Femur (tissue), 1 donor: ENCODE results near the gene SNTB2.
"Not testable (repeated sequence)": the region's sequence is repeated elsewhere in the genome, so short reads cannot be mapped to it uniquely, and the experiment has no call there.

Experiments used
- DNase-seq: peaks from one replicate; pipeline ENCODE4 v3.0.0-alpha.2; 2017

SNTB2 gene

DNA sequence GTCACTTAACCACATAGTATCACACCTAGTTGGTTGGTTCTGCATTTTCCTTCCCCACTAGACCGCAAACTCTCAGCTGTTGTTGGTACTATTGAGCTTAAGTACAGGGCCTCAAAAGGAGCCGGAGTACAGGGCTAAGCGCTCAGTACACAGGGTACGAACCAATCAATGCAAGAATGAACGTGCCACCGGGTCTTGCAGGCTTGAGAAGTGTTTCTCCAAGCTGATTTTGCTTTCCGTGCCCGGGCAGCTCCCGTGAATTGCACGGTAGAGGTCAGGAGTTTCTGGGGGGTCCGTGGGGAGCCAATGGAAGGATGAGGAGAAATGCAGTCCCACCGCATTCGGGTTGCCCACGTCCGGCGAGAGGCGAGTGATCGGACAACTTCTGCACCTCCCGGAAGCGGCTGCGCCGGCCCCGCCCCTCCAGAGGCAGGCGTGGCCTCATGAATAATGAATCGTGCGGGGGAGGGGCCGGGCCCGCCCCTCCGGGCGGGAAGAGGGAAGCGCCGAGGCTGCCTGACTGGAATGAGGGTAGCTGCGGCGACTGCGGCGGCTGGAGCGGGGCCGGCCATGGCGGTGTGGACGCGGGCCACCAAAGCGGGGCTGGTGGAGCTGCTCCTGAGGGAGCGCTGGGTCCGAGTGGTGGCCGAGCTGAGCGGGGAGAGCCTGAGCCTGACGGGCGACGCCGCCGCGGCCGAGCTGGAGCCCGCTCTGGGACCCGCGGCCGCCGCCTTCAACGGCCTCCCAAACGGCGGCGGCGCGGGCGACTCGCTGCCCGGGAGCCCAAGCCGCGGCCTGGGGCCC, at the start of gene SNTB2:
SNTB2 (plus strand) TSS at position 523 of the 804 bp plus-strand sequence; CDS start at position 526, 3 bp downstream.
- DNase-seq = peak; percentile 95

DNA sequence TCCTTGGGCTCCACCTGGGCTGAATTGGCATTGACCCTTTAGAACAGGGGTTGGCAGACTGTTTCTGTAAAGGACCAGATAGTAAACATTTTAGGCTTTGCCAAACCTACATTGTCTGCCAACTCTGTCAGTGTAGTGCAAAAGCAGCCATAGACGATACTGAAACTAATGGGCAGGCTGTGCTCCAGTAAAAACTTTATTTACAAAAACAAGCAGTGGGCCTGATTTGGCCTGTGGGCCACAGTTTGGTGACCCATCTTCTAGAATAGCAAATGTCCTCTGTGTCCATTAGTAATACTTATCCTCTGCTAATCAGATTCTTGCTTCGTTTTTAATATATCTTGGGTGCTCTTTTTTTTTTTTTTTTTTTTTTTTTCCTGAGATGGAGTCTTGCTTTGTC, 48.4 kb upstream of the SNTB2 start:
- no peak for DNase-seq

DNA sequence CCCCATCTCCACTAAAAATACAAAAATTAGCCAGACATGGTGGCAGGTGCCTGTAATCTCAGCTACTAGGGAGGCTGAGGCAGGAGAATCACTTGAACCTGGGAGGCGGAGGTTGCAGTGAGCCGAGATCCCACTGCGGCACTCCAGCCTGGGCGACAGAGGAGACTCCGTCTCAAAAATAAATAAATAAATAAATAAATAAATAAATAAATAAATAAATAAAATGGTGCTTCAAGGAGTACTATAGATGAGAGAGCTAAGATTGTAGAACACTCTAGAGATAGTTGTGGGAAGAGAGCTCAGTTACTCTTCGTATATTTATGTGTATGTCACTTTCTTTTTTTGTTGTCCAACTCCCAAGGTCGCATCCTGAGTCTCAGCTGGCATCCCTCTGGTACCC, 47.5 kb upstream of the SNTB2 start:
- DNase-seq = not testable (repeated sequence)

DNA sequence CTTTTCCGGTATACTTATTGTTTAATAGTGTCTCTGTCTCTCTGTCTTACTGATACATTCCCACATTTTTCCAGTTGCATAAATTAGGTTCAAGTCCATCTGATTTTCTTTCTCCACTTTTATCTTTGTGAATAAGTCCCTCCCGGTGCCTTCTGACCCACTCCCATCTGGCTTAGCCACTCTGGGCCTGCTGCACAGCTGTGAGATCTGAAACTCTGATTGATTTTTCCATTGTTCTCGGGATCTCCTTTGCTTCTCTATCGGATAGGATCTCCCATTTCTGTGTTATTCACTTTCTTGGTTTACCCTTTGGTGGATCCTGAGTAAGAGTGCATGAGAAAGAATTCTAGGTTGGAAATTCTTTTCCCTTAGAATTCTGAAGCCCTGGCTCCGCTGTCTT, 46.0 kb upstream of the SNTB2 start:
- DNase-seq = no peak

DNA sequence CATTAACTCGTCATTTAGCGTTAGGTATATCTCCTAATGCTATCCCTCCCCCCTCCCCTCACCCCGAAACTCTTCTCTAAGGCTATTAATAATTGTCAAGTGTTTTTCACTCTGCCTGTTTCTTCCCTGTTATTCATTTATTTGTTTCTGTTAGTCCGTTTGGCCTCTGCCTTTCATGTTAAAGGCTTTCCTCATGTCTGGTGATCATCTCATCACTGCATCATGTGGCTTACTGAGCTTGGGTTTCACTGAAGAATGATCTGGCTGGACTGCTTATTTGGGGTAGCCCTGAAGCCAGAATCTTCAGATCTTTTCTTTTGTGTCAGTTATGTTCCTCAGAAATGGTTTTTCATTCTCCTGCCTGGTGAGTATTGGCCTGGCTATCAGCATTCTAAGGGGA, 45.0 kb upstream of the SNTB2 start:
- no peak for DNase-seq

DNA sequence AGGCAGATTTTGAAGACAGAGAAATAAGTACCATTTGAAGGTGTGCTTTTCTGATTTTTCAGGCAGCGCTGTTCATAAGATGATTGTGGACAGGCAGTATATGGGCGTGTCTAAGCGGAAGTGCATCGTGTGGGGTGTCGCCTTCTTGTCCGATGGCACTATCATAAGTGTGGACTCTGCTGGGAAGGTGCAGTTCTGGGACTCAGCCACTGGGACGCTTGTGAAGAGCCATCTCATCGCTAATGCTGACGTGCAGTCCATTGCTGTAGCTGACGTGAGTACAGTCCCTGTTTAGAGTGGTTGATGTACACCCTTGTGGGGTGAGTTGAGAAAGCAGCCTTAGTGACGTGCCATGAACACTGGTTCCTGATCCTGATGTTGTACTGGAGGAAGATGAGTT, 43.8 kb upstream of the SNTB2 start:
- DNase-seq = no peak

DNA sequence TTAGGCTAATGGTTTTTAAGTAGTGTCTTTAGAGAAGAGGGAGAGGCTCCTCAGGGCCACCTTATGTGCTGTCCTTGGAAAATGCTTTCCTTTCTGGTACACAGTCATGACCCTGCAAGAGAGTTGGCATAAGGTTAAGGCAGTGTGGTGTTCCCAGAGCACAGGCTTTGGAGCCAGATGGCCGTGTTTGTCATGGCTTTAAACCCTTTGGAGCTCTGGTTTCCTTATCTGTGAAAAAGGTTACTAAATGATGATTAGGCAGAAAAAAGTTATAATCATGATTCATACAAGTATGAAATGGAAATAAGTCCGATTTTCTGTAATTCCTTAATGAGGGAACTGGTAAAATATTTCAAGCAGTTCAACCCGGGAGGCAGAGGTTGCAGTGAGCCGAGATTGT, 41.3 kb upstream of the SNTB2 start:
- no peak for DNase-seq

DNA sequence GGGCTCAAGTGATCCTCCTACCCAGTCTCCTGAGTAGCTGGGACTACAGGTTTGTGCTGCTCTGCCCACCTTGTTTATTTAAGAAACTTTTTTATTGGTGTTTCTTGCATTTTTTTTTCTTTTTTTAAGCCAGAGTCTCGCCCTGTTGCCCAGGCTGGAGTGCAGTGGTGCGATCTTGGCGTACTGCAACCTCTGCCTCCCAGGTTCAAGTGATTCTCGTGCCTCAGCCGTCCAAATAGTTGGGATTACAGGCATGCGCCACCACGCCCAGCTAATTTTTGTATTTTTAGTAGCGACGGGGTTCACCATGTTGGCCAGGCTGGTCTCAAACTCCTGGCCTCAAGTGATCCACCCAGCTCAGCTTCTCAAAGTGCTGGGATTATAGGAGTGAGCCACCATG, 37.3 kb upstream of the SNTB2 start:
- DNase-seq = not testable (repeated sequence)

DNA sequence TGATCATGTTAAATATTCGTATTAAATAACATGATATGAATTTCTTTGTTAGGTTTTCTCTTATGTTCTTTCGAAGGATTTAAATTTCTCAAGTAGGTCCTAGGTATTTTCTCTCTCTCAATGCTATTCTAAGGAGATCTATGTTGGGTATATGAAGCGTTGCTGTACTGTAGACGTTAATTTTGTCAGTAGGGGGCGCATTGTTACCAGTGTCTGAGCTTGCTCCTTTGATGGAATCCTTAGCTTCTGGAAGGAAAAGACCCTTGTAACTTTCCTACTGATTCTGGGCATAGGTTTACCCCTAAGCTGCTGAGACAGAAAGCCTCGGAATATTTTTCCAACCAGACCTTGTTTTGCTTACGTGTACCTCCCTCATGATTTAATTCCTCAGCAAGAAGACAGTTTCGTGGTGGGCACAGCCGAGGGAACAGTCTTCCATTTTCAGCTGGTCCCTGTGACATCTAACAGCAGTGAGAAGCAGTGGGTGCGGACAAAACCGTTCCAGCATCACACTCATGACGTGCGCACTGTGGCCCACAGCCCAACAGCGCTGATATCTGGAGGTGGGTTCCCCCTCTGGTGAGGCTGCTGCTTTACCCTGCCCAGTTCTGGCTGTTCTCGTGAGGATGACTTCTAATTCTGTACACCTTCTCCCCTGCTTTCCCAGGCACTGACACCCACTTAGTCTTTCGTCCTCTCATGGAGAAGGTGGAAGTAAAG, 36.7 kb upstream of the SNTB2 start:
- peak; percentile 77 for DNase-seq

DNA sequence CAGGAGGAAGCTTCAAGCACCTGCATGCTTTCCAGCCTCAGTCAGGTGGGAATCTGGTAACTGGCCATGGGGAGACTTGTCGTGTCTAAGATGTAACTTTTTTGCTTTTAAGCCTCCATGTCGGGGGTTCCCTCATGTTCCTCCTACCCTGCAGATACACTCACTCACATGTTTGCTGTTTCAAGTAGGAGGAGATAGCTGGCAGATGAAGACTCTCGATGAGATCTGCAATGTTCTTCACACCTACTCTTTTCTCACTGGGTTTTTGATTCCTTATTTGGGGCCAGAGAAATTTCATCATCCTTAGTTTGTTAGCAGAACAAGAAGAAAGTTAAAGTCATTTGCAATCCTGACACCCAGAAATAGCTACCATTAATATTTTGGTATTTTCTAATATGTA, 29.8 kb upstream of the SNTB2 start:
- DNase-seq = no peak

DNA sequence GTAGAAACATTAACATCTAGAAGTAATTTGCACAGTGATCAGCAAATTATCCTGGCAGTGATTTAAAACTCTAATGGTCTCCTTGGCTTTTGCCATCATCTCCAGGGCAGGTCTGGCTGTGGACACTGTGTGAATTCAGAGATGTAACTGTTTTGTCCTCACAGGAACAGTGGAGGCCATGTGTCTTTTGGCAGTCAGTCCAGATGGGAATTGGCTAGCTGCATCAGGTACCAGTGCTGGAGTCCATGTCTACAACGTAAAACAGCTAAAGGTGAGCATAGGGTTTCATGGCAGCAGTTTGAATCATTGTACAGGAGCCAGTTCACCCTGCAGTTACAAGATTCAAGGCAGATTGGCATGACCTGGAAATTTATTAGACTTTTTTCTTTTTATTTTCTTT, 26.8 kb upstream of the SNTB2 start:
- no peak for DNase-seq

DNA sequence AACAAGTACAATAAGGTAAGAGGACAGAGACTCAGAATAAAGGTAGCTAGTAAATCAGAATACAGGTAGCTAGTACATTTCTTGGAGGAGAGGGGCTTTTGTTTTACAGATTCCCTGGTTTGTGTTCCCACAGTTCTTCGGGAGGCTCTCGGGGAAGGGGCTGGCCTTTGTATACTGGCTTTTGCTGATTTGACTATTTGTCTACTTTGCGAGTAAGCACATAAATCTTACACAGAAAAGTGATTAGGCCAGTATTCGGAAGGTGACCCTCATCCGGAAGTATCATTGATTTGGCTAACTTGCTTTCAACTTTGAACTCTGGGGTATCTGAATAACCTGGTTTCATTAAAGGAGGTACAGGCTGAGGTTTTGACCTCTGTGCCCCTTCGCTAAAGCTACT, 21.4 kb upstream of the SNTB2 start:
- no peak for DNase-seq

DNA sequence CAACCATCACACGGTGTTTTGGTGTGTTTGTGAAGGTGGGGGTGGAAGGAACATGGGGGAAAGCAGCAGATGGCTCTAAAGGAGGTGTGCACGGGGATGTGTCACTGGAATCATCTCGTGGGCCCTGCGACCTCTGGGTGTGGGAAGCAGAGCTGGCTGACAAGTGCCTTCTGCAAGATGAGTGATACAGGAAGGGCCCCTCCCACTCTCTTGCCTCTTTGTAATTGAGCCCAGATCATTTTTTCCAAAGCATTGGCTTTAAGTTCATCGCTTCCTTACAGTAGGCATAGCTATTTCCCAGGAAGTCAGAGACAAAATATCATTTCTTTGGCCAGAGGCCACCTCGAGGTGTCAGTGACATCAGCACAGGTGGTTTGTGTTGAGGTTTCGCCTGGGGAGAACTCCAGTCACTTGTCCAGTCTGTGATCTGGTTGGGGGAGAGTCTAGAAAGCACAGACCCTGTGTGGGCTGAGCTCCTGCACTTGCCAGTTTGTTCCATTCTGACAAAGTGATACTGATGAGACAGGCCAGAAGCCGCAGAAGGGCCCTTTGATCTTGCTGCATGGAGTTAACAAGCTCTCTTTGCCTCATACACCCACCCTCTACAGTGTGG, 20.6 kb upstream of the SNTB2 start:
- DNase-seq = no peak

DNA sequence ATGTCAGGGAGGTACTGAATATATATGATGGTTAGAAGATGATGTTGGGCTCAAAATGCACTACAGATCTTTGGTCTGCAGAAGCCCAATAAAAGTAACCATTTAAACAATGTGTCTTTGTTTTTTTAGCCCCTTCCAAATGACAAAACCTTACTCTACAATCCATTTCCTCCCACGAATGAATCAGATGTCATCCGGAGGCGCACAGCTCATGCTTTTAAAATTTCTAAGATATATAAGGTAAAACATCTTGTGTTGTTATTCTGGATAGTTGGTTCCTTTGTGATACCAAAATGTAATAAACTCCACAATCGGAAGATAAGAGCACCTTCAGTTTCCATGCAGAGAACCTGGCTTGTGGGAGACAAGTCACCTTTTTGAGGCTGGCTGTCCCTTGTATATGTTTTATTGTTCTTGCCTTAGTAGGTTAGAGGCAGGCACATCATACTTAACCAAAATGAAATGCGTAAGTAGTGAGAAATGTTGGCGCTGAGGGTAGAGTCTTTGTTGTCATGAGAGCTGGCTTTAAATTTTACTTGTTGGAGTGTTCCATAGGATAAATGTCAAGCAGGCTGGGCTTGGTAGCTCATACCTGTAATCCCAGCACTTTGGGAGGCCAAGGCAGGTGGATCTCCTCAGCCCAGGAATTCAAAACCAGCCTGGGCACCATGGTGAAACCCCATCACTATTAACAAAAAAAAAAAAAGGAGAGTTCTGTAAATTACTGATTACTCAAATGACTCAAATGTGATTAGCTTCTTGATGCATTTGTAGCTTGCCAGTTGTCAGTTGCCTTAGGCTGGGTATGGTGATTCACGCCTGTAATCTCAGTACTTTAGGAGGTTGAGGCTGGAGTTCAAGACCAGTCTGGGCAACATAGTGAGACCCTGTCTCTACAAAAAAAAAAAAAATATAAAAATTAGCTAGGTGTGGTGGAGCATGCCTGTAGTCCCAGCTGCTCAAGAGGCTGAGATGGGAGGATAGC, 19.7 kb upstream of the SNTB2 start:
- DNase-seq = no peak

DNA sequence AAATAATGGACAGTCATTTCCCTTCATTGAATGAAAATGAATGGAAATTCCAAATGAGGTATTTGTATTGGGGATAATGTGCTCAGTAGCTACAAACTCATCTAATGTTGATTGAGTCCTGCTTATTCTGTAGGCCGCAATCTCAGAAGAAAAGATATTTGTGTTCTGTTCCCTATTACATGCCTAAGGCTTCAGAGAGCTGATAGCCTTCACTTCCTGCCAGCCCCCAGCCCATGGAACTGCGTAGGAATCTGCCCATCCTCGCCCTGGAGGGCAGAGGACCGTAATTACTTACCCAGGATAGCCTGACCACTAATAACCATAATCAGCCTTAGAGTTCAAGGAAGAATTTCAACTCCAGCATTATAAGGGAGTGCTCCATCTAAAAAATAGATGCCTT, 17.9 kb upstream of the SNTB2 start:
- no peak for DNase-seq

DNA sequence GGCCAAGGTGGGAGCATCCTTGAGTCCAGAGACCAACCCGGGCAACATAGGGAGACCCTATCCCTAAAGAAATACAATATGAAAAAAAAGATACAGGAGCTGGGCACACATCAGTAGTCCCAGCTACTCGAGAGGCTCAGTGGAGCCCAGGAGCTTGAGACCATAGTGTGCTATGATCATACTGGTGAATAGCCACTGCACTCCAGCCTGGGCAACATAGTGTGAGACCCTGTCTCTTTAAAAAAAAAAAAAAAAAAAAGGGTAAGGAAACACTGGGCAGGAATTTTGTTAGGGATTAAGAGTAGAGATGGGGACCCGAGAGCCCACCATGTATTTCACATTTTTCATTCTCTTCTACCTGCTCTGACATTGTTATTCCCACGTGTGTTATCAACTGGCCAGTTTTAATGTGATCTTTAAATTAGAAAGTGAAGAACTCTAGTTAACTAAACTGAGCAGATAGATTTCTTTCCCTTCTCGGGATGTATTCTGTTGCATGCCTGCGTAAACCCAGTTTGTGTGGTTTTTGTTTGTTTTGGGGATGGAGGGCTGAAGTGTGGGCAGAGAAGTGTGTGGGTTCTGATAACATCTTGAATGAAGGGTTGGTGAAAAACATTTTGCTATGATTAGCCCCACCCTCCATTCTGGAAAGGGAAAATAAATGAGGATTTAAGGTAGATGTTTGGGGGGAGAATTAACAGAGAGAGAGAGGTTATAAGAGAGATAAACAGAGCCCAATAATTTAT, 17.2 kb upstream of the SNTB2 start:
- DNase-seq = no peak

DNA sequence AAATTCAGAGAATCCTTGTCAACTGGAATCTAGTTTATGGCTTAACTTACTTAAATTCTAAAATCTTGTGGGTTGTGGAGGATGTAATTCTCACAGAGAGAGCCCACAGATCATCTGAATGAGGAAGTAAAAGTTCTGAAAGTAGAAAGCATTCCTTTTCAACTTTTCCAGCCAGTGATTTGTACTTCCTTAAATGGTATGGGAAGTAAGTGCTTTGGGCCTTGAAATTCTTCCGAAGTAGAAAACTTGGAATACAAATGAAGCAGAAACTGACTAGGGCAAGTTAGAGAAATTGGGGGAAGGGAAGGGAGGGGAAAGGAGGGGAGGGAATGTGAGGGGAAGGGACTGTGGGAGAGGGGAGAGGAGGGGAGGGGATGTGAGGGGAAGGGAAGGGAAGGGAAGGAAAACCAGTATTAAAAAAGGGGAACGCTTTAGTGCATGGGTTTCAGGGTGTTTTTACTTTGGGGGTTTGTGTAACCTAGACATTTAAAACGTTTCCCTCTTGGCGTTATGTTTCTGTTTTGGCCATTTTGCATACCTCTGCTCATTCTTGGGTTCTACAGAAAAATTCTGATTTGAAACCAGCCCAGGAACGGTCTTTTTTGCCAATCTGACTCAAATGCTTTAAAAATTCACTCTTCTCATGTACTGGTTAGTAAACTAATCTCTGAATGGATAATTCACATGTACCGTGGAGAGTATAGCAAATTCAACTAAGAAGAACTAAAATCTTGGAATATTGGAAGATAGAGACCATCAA, 15.5 kb upstream of the SNTB2 start:
- DNase-seq = peak; percentile 30

DNA sequence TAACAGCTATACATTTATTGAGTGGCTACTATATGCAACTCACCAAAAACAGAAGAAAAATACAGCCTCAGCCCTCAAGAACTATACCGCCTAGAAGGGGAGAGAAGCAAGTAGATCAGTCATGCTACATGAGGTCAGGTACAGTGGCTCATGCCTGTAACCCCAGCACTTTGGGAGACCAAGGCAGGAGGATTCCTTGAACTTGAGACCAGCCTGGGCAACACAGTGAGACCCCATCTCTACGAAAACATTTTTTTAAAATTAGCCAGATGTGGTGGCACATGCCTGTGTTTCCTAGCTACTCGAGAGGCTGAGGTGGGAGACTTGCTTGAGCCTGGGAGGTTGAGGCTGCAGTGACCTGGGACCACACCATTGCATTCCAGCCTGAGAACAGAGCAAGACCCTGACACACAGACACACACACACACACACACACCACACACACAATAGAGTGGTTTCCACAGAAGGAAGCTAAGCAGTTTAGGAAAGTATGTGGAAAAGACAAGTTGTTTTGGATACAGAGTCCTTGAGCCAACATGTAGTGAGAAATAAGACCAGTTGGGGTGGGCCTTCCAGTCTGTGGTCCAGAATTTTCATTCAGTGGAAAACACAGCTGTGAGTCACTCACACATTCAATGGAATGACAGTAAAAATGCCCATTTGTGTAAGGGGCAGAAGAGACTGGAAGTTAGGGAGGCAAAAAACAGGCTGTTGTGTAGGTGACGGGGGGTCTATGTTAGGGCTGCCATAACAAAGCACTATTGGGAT, 10.7 kb upstream of the SNTB2 start:
- DNase-seq = peak; percentile 45

DNA sequence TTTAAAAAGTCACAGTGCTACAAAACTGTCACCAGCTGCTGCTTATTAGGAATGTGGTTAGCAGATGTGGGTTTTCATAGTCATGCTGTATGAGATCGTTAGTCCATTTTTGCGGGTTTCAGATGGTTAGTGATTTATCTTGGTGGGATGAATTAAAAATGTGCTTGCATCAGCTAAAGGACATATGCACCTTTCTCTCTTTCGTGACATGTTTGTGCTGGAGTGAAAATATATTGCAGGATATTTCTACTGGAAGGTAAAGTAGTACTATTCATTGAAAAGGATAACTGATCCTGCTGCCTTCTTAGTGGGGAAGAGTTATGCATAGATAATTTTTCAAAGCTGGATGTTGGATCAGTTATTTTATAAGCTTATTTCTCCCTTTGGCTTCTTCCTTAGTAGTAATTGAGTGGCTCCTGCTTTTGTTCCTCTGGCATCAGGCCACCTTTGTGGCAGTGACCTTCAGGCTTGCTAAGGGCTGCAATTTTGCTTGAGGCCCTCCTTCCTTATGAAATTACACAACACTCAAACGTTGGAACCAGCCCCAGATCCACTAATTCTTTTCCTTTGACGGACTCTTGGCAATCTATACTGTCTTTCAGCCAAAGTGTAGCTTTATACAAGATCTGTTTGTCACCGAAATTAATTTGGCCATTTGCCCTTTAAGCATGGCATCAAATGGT, 7.5 kb upstream of the SNTB2 start:
- DNase-seq = peak; percentile 80

DNA sequence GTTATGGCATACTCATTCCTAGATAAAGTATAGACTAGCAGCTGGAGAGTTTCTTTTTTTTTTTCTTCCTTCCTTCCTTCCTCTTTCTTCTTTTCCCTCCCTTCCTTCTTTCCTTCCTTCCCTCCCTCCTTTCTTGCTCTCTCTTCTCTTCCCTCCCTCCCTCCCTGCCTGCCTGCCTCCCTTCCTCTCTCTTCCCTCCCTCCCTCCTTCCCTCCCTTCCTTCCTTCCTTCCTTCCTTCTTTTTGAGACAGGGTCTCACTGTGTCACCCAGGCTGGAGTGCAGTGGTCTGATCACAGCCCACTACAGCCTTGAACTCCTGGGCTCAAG, 7.0 kb upstream of the SNTB2 start:
- no peak for DNase-seq
